GM18519 (cell line): ENCODE results near the gene OR7G1.
"Not testable (repeated sequence)": the region's sequence is repeated elsewhere in the genome, so short reads cannot be mapped to it uniquely, and the experiment has no call there.

Source experiments
- ATAC-seq: cut with Tn5 transposase; IDR thresholded peaks from one replicate; pipeline ENCODE4 v1.9.1; 2021; ENCODE audit warnings: mild to moderate bottlenecking, moderate library complexity; ENCODE audit not compliant: unreplicated experiment, low FRiP score

The OR7G1 gene

GRCh38 chr19:9086761-9087160 lies 28.8 kb downstream of the OR7G1 start, which contains the start of gene OR1M1:
Gene OR1M1 (plus strand): TSS chr19:9087061. CDS start chr19:9093245, 6,184 bp downstream.
- no peak for ATAC-seq

DNA sequence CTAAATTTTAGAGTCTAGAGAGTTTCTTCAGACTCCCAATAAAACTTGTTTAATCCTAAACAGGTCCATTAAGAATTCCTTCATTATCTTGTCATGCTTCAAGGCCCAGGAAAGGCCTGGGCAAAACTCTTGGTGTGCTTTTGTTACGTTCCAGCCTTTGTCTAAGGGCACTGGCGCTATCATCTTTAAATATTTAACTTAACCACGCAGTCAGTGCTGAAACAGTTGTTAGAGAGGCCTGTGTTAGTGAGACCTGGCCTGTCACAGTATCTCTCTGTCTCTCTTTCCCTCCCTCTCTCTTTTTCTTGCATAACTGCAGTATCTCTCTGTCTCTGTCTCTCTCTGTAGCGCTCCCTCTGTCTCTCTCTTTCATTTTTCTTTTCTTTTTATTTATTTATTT lies 36.9 kb downstream of the OR7G1 start:
- ATAC-seq = no peak

- no peak for ATAC-seq
Observed at GRCh38 chr19:9076901-9077300, 38.7 kb downstream of the OR7G1 start.

- no peak for ATAC-seq
Observed at GRCh38 chr19:9075064-9075949, 40.3 kb downstream of the OR7G1 start.

DNA sequence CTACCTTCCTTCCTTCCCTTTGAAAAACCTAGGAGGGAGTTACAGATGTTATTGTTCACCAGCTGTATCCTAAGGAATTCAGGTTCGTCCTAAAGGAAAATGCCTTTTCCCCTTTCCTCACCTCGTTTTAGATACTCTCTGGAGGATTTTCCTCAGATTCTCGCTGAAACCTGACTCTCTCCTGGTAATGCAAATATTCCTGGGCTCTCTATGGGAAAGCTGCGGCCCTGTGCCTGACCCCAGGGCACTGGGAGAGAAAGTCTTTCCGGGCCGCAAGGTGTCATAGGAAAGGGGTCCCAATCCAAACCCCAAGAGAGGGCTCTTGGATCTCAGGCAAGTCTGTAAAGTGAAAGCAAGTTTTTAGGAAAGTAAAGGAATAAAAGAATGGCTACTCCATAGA lies 41.8 kb downstream of the OR7G1 start:
- ATAC-seq = no peak

DNA sequence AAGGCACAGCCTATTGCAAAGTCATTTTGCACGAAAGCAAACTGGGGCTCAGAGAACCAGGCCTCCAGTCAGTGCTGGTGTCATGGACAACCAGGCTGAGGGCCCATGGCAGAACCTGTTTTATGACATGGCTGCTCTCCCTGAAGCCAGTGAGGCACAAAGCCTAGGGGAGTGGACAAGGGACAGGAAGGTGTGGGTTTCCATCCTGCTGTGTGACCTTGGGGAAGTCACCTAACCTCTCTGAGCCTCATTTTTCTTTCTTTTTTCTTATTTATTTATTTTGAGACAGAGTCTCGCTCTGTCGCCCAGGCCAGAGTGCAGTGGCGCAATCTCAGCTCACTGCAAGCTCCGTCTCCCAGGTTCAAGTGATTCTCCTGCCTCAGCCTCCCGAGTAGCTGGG lies 43.8 kb downstream of the OR7G1 start:
- ATAC-seq = not testable (repeated sequence)

- ATAC-seq = no peak
Observed at GRCh38 chr19:9070066-9070465, 45.5 kb downstream of the OR7G1 start.

GRCh38 chr19:9065457-9066014 lies 50.0 kb downstream of the OR7G1 start:
- ATAC-seq = no peak
